Esophagus squamous epithelium (tissue), 5 donors: ENCODE measurements around the gene OR4A15. TPM values are rescaled to one million over a fixed set of nuclear protein-coding genes. Genes with fewer than 3 reads are reported as not detected.

Source experiments
- DNase-seq: peaks from one replicate; lab custom pipeline; 2025; lab: John Stamatoyannopoulos, UW
- H3K27ac ChIP-seq, 4 donors: fragments of 200-600 bp; sonication (generic); one replicate each; pipeline ENCODE4 v1.5.1; 2016 to 2019; ENCODE audit warnings: mild to moderate bottlenecking in 1 of 4
- H3K27me3 ChIP-seq, 4 donors: fragments of 200-600 bp; sonication (generic); 1 replicate in 3 of 4; 2 replicates in 1 of 4; pipeline versions ENCODE4 v1.5.1 to v1.6.0; 2017 to 2021; ENCODE audit warnings: antibody characterized with exemption in 1 of 4
- H3K36me3 ChIP-seq, 3 donors: fragments of 200-600 bp; sonication (generic); one replicate each; pipeline ENCODE4 v1.5.1; 2016 to 2019
- H3K4me1 ChIP-seq, 3 donors: fragments of 200-600 bp; sonication (generic); one replicate each; pipeline ENCODE4 v1.5.1; 2017 to 2019
- H3K4me3 ChIP-seq, 4 donors: fragments of 200-600 bp; sonication (generic); 1 replicate in 3 of 4; 2 replicates in 1 of 4; pipeline ENCODE4 v1.5.1; 2016 to 2019; ENCODE audit warnings: mild to moderate bottlenecking in 2 of 4, moderate library complexity in 1 of 4
- H3K9me3 ChIP-seq, 3 donors: fragments of 200-600 bp; sonication (generic); one replicate each; pipeline ENCODE4 v1.5.1; 2016 to 2019
- CTCF ChIP-seq, 6 experiments: fragments of 450-650 bp in 4 of 6; fragments of 200-600 bp in 2 of 6; sonication (generic) in 2 of 6; IDR thresholded peaks; one replicate each; pipeline ENCODE4 v1.5.1; 2016 to 2019; ENCODE audit warnings: antibody characterized with exemption in 6 of 6, mild to moderate bottlenecking in 4 of 6, moderate library complexity in 4 of 6
- POLR2A ChIP-seq, 4 donors: fragments of 450-650 bp; IDR thresholded peaks; one replicate each; pipeline ENCODE4 v1.6.1; 2017; ENCODE audit warnings: antibody characterized with exemption in 4 of 4, mild to moderate bottlenecking in 4 of 4, moderate library complexity in 3 of 4
- WGBS, 2 donors: methylation state at CpG; one replicate each; pipeline ENCODE4 v1.1.5; 2018; 5-methylcytosine and 5-hydroxymethylcytosine counted together
- intact Hi-C: fragments of 100-400 bp; cut with DNase I; formaldehyde crosslinking; loops from one replicate; pipeline ENCODE4 v1.15.0; 2022
- small RNA-seq, 4 donors: library from RNA; depleted of rRNA; stranded (forward); fragments of <200 nt; gene quantifications; one replicate each; pipeline ENCODE3, GENCODE V24; 2016
- total RNA-seq, 4 donors: library from RNA; depleted of rRNA; stranded (reverse); fragments of >200 nt; gene quantifications; one replicate each; pipeline ENCODE4 v1.1.0, GENCODE V29; 2016
- donor health status: DM: yes; HTN: yes; CAD: no.

OR4A15 gene
- total RNA-seq, 4 donors from 2014 or later: not detected

GRCh38 chr11:55357560-55358184 is 10.1 kb upstream of the OR4A15 start:
- Histone ChIP-seq H3K4me1 (no peaks in the 10 kb centered on the region), H3K9me3 (peaks cover 0 to 17% (median 0%) of the 10 kb centered on the region in 3 donors), H3K27ac (no peak overlapping the region), H3K27me3 (no peaks in the 10 kb centered on the region), H3K4me3 (no peak overlapping the region), H3K36me3 (no peaks in the 10 kb centered on the region)
- WGBS, 2 donors: 0 to 13% methylated on average over 1 of the region's 1 CpG
- no peak for TF ChIP-seq CTCF (IDR thresholded peaks at IDR 0.05)
- TF ChIP-seq POLR2A (IDR thresholded peaks at IDR 0.05): no peak
- no peak for DNase-seq
- intact Hi-C loops: no loop called here

- Histone ChIP-seq H3K9me3 (peaks cover 0 to 3% (median 0%) of the 10 kb centered on the region in 3 donors), H3K36me3 (no peaks in the 10 kb centered on the region), H3K27ac (no peak overlapping the region), H3K27me3 (no peaks in the 10 kb centered on the region), H3K4me3 (no peak overlapping the region), H3K4me1 (no peaks in the 10 kb centered on the region)
- intact Hi-C loops: no loop called here
- DNase-seq: no peak
- TF ChIP-seq POLR2A (IDR thresholded peaks at IDR 0.05): no peak
- no peak for TF ChIP-seq CTCF (IDR thresholded peaks at IDR 0.05)
- 0 to 5% methylated on average over 1 of the region's 1 CpG for WGBS, 2 donors
These were observed 33.2 kb downstream of the OR4A15 start for GRCh38 chr11:55401011-55401410.

Small RNA genes lying within 50 kb of the gene (small RNA-seq; reads per million reads assigned to genes)
- 0 reads per million in 4 donors for gene OR4X7P

Other genes starting within 250 kb of the OR4A15 start
- not detected for gene TRIM48, start 105.8 kb upstream of the OR4A15 start, total RNA-seq
- gene OR4A16, start 24.8 kb upstream of the OR4A15 start, total RNA-seq: not detected
- not detected for gene OR4C15, start 186.5 kb downstream of the OR4A15 start, total RNA-seq
- not detected for gene OR4C16, start 204.2 kb downstream of the OR4A15 start, total RNA-seq
- gene OR4C11, start 239.7 kb downstream of the OR4A15 start, total RNA-seq: not detected